HG03159 (cell line): ENCODE measurements around the gene PRR4.

Experiments used
- ATAC-seq: cut with Tn5 transposase; IDR thresholded peaks from one replicate; pipeline ENCODE4 v1.9.1; 2021; ENCODE audit warnings: mild to moderate bottlenecking, moderate library complexity; ENCODE audit not compliant: unreplicated experiment

The PRR4 gene

GRCh38 chr12:10802587-10802986 lies 46.7 kb downstream of the PRR4 start, which contains the start of gene TAS2R7:
TAS2R7 (minus strand) TSS chr12:10802627; CDS start chr12:10802570, 57 bp downstream.
- ATAC-seq = no peak

GRCh38 chr12:10801741-10802140 lies 47.5 kb downstream of the PRR4 start:
- ATAC-seq = no peak
